ENCODE results near the gene EAPP.
"Not testable (repeated sequence)": the region's sequence is repeated elsewhere in the genome, so short reads cannot be mapped to it uniquely, and the experiment has no call there.

The EAPP gene

GRCh38 chr14:34482463-34482862, 57.0 kb downstream of the EAPP start:
- DNase-seq (ENCODE audit: low read depth): no peak

- DNase-seq (ENCODE audit: low read depth): no peak
Measured at GRCh38 chr14:34479694-34480093, 59.8 kb downstream of the EAPP start.

- DNase-seq (ENCODE audit: low read depth): no peak
Measured at GRCh38 chr14:34478261-34478660, 61.2 kb downstream of the EAPP start.

- DNase-seq (ENCODE audit: low read depth): not testable (repeated sequence)
Measured at GRCh38 chr14:34476036-34476435, 63.5 kb downstream of the EAPP start.

GRCh38 chr14:34475163-34475562, 64.3 kb downstream of the EAPP start:
- no peak for DNase-seq (ENCODE audit: low read depth)

- DNase-seq (ENCODE audit: low read depth): no peak
Measured at GRCh38 chr14:34474187-34474679, 65.3 kb downstream of the EAPP start.

GRCh38 chr14:34472706-34473279, 66.7 kb downstream of the EAPP start:
- DNase-seq (ENCODE audit: low read depth): no peak

- DNase-seq (ENCODE audit: low read depth): no peak
Measured at GRCh38 chr14:34470319-34470718, 69.2 kb downstream of the EAPP start.

GRCh38 chr14:34466691-34467090, 72.8 kb downstream of the EAPP start:
- DNase-seq (ENCODE audit: low read depth): no peak

All from CMK (cell line).